Stimulated activated CD8-positive, alpha-beta memory T cell treated with anti-CD3 and anti-CD28 coated beads, Interleukin-7, amount 100 ng/mL, for 4 hours (primary cell): ENCODE results near the gene MYO1H.

Experiments used
- DNase-seq, 2 donors: peaks; one replicate each; pipeline ENCODE4 v3.0.0-alpha.2; 2020; ENCODE audit warnings: low read depth in 2 of 2

MYO1H gene

GRCh38 chr12:109448707-109449390 lies 101.1 kb downstream of the MYO1H start:
- DNase-seq, result no peak

GRCh38 chr12:109449845-109450532 lies 102.3 kb downstream of the MYO1H start:
- DNase-seq, result no peak

GRCh38 chr12:109450980-109451379 lies 103.3 kb downstream of the MYO1H start:
- no peak for DNase-seq

GRCh38 chr12:109451400-109451799 lies 103.7 kb downstream of the MYO1H start:
- DNase-seq, result no peak

GRCh38 chr12:109452489-109452888 lies 104.8 kb downstream of the MYO1H start:
- no peak for DNase-seq

GRCh38 chr12:109455706-109456105 lies 108.0 kb downstream of the MYO1H start:
- DNase-seq, result no peak

GRCh38 chr12:109458086-109458485 lies 110.4 kb downstream of the MYO1H start:
- DNase-seq, result no peak

- DNase-seq, result no peak
These were observed 111.1 kb downstream of the MYO1H start for GRCh38 chr12:109458771-109459208.

- DNase-seq, result no peak
These were observed 111.5 kb downstream of the MYO1H start for GRCh38 chr12:109459247-109459646.

- DNase-seq, result no peak
These were observed 112.8 kb downstream of the MYO1H start for GRCh38 chr12:109460538-109460937.

- no peak for DNase-seq
These were observed 113.5 kb downstream of the MYO1H start for GRCh38 chr12:109461049-109461845.

GRCh38 chr12:109461846-109462756 lies 114.4 kb downstream of the MYO1H start:
- no peak for DNase-seq

- DNase-seq, result no peak
These were observed 115.4 kb downstream of the MYO1H start for GRCh38 chr12:109462868-109463692.

- DNase-seq, result no peak
These were observed 116.1 kb downstream of the MYO1H start for GRCh38 chr12:109463756-109464155.

- DNase-seq, result no peak
These were observed 117.1 kb downstream of the MYO1H start for GRCh38 chr12:109464642-109465351.

- DNase-seq, result no peak
These were observed 118.6 kb downstream of the MYO1H start for GRCh38 chr12:109466305-109466704.

- no peak for DNase-seq
These were observed 119.1 kb downstream of the MYO1H start for GRCh38 chr12:109466821-109467220.

GRCh38 chr12:109467978-109468676 lies 120.4 kb downstream of the MYO1H start:
- DNase-seq, result no peak

GRCh38 chr12:109469517-109469916 lies 121.8 kb downstream of the MYO1H start:
- no peak for DNase-seq
